Peyer's patch (tissue), 4 donors: ENCODE results near the gene MYF6.

Experiments used
- CTCF ChIP-seq, 6 experiments: fragments of 450-650 bp in 4 of 6; fragments of 200-600 bp in 2 of 6; sonication (generic) in 1 of 6; IDR thresholded peaks; one replicate each; pipeline ENCODE4 v1.5.1; 2017 to 2019; ENCODE audit warnings: antibody characterized with exemption in 6 of 6, mild to moderate bottlenecking in 3 of 6, moderate library complexity in 1 of 6
- POLR2A ChIP-seq, 2 donors: fragments of 450-650 bp; IDR thresholded peaks; one replicate each; pipeline ENCODE4 v1.5.1; 2017; ENCODE audit warnings: antibody characterized with exemption in 2 of 2, mild to moderate bottlenecking in 2 of 2, moderate library complexity in 2 of 2

DNA sequence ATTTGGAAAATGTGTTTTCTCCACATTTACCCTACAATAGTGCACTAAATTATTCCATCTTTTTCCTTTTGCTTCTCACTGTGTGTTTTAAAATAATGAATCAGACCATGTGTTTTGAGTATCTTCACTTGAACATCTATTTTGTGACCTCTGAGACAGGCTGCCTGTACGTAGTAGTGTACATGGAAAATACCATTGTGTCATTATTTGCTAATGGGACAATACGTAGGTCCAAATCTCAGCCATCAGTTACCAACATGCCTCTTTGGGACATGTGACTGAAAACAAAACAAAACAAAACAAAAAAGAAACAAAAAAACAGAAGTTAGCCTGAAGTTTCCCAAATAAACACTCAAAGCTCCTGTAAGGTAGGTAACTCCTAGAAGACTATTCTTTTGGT is 7.1 kb upstream of the MYF6 start:
- TF ChIP-seq CTCF (IDR thresholded peaks at IDR 0.05) = no peak
- no peak for TF ChIP-seq POLR2A (IDR thresholded peaks at IDR 0.05)
